Vagina (tissue), 2 donors: ENCODE measurements around the gene ACE2. TPM values are rescaled to one million over a fixed set of nuclear protein-coding genes. Genes with fewer than 3 reads are reported as not detected.

Experiments used
- DNase-seq, 2 donors: peaks; one replicate each; pipeline ENCODE4 v3.0.0-alpha.2; 2017; ENCODE audit errors: extremely low spot score in 2 of 2
- H3K27ac ChIP-seq: fragments of 200-600 bp; sonication (generic); one replicate; pipeline ENCODE4 v1.5.1; 2019
- H3K27me3 ChIP-seq: fragments of 200-600 bp; sonication (generic); one replicate; pipeline ENCODE4 v1.5.1; 2019
- H3K36me3 ChIP-seq, 2 donors: fragments of 200-600 bp; sonication (generic); one replicate each; pipeline ENCODE4 v1.5.1; 2017 to 2019
- H3K4me1 ChIP-seq: fragments of 200-600 bp; sonication (generic); one replicate; pipeline ENCODE4 v1.5.1; 2019
- H3K4me3 ChIP-seq, 2 donors: fragments of 200-600 bp; sonication (generic); 1 replicate in 1 of 2; 2 replicates in 1 of 2; pipeline ENCODE4 v1.5.1; 2016 to 2019
- H3K9me3 ChIP-seq: fragments of 200-600 bp; sonication (generic); one replicate; pipeline ENCODE4 v1.5.1; 2019
- POLR2A ChIP-seq, 2 donors: fragments of 450-650 bp; IDR thresholded peaks; one replicate each; pipeline ENCODE4 v1.6.1; 2017; ENCODE audit warnings: antibody characterized with exemption in 2 of 2, mild to moderate bottlenecking in 2 of 2, moderate library complexity in 2 of 2
- POLR2AphosphoS5 ChIP-seq, 2 donors: sonication (generic); formaldehyde crosslinking; IDR thresholded peaks; one replicate each; pipeline ENCODE4 v1.9.0; 2017; ENCODE audit warnings: antibody characterized with exemption in 2 of 2, mild to moderate bottlenecking in 2 of 2, low read depth in 1 of 2; ENCODE audit not compliant: insufficient read depth in 1 of 2
- intact Hi-C: fragments of 100-400 bp; cut with DNase I; formaldehyde crosslinking; loops from one replicate; pipeline ENCODE4 v1.15.1; 2023
- total RNA-seq: library from RNA; depleted of rRNA; stranded (reverse); fragments of >200 nt; gene quantifications from one replicate; pipeline ENCODE4 v1.2.3, GENCODE V29; 2016
- TF ChIP-seq, protein P1 (sequence below), 3 experiments: fragments of 450-650 bp in 2 of 3; fragments of 200-600 bp in 1 of 3; sonication (generic) in 1 of 3; IDR thresholded peaks; one replicate each; pipeline ENCODE4 v1.5.1; 2017 to 2019; ENCODE audit warnings: antibody characterized with exemption in 3 of 3, mild to moderate bottlenecking in 2 of 3, moderate library complexity in 2 of 3

ACE2 gene
- total RNA-seq, 1 donor from 2014 or later: 0.49 TPM

- Histone ChIP-seq H3K36me3 (no peaks in the 10 kb centered on the region), H3K27me3 (no peaks in the 10 kb centered on the region), H3K4me3 (no peak overlapping the region), H3K9me3 (no peaks in the 10 kb centered on the region), H3K4me1 (no peaks in the 10 kb centered on the region), H3K27ac (no peak overlapping the region)
- TF ChIP-seq, protein P1, sequence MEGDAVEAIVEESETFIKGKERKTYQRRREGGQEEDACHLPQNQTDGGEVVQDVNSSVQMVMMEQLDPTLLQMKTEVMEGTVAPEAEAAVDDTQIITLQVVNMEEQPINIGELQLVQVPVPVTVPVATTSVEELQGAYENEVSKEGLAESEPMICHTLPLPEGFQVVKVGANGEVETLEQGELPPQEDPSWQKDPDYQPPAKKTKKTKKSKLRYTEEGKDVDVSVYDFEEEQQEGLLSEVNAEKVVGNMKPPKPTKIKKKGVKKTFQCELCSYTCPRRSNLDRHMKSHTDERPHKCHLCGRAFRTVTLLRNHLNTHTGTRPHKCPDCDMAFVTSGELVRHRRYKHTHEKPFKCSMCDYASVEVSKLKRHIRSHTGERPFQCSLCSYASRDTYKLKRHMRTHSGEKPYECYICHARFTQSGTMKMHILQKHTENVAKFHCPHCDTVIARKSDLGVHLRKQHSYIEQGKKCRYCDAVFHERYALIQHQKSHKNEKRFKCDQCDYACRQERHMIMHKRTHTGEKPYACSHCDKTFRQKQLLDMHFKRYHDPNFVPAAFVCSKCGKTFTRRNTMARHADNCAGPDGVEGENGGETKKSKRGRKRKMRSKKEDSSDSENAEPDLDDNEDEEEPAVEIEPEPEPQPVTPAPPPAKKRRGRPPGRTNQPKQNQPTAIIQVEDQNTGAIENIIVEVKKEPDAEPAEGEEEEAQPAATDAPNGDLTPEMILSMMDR (IDR thresholded peaks at IDR 0.05): no peak
- TF ChIP-seq POLR2AphosphoS5 (IDR thresholded peaks at IDR 0.05; ENCODE audit: insufficient read depth in 1 of 2, low read depth in 1 of 2) (no peak), POLR2A (IDR thresholded peaks at IDR 0.05) (no peak)
- no peak for DNase-seq
- intact Hi-C loops: no loop called here
Measured at GRCh38 chrX:15616531-15616930, 15.8 kb upstream of the ACE2 start.

DNA sequence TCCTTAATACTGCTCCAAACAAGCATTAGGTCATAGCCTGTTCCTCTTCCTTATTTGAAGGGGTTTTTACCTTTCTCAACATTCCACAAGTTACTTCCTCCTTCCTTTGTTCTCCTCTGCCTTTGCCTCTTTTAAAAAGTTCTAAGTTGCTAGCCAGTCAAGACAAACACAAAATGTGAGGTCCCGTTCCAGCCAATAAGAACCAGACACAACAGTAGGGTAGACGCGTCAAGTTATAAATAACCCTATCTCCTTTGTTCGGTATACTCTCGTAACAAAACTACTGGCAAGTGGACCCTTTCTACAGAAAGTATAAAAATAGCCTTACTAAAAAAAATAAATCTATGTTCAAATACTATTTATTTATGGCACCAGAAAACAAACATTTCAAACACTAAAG, 6.3 kb upstream of the ACE2 start:
- Histone ChIP-seq H3K27me3 (no peaks in the 10 kb centered on the region), H3K36me3 (no peaks in the 10 kb centered on the region), H3K4me3 (no peak overlapping the region), H3K4me1 (no peaks in the 10 kb centered on the region), H3K27ac (no peak overlapping the region), H3K9me3 (no peaks in the 10 kb centered on the region)
- intact Hi-C loops: no loop called here
- no peak for TF ChIP-seq POLR2A (IDR thresholded peaks at IDR 0.05)
- TF ChIP-seq, protein P1 (IDR thresholded peaks at IDR 0.05): no peak
- no peak for TF ChIP-seq POLR2AphosphoS5 (IDR thresholded peaks at IDR 0.05; ENCODE audit: insufficient read depth in 1 of 2, low read depth in 1 of 2)
- no peak for DNase-seq

- Histone ChIP-seq H3K4me1 (no peaks in the 10 kb centered on the region), H3K4me3 (no peak overlapping the region), H3K36me3 (no peaks in the 10 kb centered on the region), H3K27me3 (no peaks in the 10 kb centered on the region), H3K27ac (no peak overlapping the region), H3K9me3 (no peaks in the 10 kb centered on the region)
- no peak for DNase-seq
- intact Hi-C loops: no loop called here
- TF ChIP-seq, protein P1 (IDR thresholded peaks at IDR 0.05): no peak
- TF ChIP-seq POLR2AphosphoS5 (IDR thresholded peaks at IDR 0.05; ENCODE audit: insufficient read depth in 1 of 2, low read depth in 1 of 2) (no peak), POLR2A (IDR thresholded peaks at IDR 0.05) (no peak)
Measured at GRCh38 chrX:15606136-15606535, 5.4 kb upstream of the ACE2 start.

GRCh38 chrX:15605226-15605625, 4.5 kb upstream of the ACE2 start:
- H3K9me3 ChIP-seq: no peaks in the 10 kb centered on the region
- intact Hi-C loops: no loop called here

GRCh38 chrX:15602761-15603160, 2.0 kb upstream of the ACE2 start:
- H3K4me3 ChIP-seq: no peak overlapping the region
- H3K9me3 ChIP-seq: no peaks in the 10 kb centered on the region
- H3K36me3 ChIP-seq: no peaks in the 10 kb centered on the region
- no peaks in the 10 kb centered on the region for H3K4me1 ChIP-seq
- DNase-seq: no peak
- intact Hi-C loops: no loop called here
- TF ChIP-seq POLR2A (IDR thresholded peaks at IDR 0.05) (no peak), POLR2AphosphoS5 (IDR thresholded peaks at IDR 0.05; ENCODE audit: insufficient read depth in 1 of 2, low read depth in 1 of 2) (no peak)
- TF ChIP-seq, protein P1 (IDR thresholded peaks at IDR 0.05): no peak
- no peaks in the 10 kb centered on the region for H3K27me3 ChIP-seq
- no peak overlapping the region for H3K27ac ChIP-seq

More at GRCh38 chrX:15605226-15605625, 4.5 kb upstream of the ACE2 start:
- TF ChIP-seq, protein P1 (IDR thresholded peaks at IDR 0.05): no peak
- TF ChIP-seq POLR2AphosphoS5 (IDR thresholded peaks at IDR 0.05; ENCODE audit: insufficient read depth in 1 of 2, low read depth in 1 of 2) (no peak), POLR2A (IDR thresholded peaks at IDR 0.05) (no peak)
- Histone ChIP-seq H3K27me3 (no peaks in the 10 kb centered on the region), H3K4me1 (no peaks in the 10 kb centered on the region), H3K4me3 (no peak overlapping the region), H3K27ac (no peak overlapping the region), H3K36me3 (no peaks in the 10 kb centered on the region)
- DNase-seq: no peak
